ENCODE measurements around the gene EFCAB8.
"Not testable (repeated sequence)": the region's sequence is repeated elsewhere in the genome, so short reads cannot be mapped to it uniquely, and the experiment has no call there.

EFCAB8 gene

DNA sequence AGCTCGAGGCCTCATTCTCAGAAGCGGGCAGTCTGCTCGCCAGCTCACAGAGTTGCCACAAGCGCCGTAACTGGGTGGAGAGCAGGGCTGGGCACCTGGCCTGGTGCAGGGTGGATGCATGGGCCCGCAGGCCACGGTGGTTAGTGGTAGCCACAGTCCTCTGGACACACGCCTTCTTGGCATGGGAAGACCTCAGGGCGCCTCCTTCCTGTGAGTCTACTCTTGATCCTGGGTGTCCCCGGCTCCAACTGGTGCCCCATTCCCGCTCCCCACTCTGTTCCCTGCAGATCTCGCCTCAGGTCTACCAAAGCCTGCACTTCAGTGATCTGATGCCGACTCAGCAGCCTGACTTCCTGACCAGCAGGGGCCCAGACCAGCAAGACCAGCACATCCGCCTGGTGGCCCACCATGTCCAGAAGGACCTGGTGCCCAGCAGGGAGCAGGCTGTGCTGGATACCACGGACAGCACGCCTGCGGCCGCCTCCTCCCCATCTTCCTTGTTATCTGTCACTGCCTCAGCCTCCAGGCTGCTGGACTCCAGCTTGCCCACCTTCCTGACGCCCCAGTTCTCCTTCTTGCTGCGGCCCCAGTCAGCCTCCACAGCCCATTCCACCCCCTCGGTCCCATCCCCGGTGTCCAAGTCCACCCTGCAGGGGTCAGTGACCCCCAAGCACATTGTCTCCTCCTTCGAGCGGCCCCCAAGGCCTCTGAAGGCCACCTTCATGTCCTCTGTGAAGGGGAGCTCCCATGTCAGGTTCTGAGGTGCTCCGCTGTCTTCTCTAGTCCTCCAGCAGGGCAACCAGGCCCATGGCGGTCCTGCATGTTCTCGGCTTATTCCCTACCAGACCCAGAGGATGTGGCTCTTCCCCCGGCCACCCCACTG, 102.4 kb downstream of the EFCAB8 start:
- no peak for DNase-seq

DNA sequence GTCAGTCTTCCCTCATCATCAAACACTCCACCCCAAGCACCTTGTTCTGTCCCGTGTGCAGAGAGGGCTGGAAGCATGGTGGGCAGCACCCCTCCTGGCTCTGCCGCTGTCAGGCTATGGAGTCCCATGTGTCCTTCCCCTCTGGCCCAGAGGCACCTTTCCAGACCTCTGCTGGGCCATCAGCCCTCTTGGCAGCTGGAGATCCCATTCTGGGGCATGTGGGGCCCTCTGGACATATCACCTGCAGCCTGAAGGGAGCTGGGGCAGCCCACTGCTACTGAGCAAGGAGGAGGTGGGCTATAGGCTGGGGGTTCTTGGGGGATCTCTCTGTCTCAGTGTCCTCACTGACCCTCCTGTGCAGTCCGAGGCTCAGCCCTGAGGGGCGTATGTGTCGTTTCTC, 103.3 kb downstream of the EFCAB8 start:
- DNase-seq: no peak

DNA sequence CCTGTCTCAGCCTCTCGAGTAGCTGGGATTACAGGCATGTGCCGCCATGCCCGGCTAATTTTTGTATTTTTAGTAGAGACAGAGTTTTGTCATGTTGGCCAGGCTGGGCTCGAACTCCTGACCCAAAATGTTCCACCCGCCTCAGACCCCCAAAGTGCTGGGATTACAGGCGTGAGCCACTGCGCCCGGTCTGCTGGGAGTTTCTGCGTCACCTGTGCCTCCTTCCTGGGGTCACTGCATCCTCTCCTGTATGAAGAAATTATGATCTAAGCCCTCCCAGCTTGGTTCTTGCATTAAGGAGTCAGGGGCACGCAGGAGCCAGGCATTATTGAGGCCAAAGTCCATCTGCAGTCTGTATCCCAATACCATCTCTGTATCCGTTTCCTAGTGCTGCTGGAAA, 103.9 kb downstream of the EFCAB8 start:
- DNase-seq: not testable (repeated sequence)

DNA sequence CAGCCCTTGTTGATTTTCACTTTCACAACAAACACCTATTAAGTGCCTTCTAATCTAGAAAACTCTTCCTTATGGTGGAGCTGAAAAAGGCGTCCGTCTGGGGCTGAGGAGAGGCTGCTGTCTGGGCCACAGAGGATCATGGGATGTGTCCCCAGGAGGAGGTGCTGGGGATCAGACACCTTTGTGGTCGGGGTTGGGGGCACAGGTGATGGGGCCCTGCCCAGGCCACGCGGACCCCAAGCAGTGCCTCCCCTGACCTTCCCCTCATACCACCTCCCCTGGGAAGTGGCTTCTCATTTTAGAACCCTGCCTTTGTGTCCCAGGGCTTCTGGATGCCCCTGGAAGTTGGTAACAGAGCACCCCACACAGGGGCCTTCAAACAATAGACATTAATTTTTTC, 104.5 kb downstream of the EFCAB8 start:
- no peak for DNase-seq

DNA sequence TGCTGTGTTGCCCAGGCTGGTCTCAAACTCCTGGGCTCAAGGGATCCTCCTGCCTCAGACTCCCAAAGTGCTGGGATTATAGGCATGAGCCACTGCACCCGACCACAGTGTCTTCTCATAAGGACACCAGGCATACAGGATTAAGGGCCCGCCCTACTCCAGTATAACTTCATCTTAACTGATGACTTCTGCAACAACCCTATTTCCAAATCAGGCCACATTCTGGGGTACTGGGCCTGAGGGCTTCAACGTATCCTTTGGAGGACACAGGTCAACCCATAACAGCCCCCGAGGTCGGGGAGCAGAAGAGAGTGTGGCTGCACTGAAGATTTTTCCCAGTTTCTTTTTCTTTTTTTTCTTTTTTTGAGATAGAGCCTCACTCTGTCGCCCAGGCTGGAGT, 105.9 kb downstream of the EFCAB8 start:
- DNase-seq: no peak

DNA sequence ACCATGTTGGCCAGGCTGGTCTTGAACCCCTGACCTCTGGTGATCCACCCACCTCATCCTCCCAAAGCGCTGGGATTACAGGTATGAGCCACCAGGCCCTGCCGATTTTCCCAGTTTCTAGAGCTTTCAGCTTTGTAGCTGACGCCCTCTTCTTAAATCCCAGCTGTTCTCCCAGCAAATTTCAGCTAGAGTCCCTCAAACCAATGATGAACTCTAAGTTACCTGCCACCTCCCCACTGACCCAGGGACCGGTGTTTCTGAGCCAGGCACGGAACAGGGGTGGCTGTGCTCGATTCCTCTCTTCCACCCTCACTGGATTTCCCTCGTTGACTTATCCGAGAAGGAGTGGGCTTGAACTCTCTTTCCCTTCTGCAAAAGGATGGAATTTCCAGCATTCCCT, 106.4 kb downstream of the EFCAB8 start:
- no peak for DNase-seq

DNA sequence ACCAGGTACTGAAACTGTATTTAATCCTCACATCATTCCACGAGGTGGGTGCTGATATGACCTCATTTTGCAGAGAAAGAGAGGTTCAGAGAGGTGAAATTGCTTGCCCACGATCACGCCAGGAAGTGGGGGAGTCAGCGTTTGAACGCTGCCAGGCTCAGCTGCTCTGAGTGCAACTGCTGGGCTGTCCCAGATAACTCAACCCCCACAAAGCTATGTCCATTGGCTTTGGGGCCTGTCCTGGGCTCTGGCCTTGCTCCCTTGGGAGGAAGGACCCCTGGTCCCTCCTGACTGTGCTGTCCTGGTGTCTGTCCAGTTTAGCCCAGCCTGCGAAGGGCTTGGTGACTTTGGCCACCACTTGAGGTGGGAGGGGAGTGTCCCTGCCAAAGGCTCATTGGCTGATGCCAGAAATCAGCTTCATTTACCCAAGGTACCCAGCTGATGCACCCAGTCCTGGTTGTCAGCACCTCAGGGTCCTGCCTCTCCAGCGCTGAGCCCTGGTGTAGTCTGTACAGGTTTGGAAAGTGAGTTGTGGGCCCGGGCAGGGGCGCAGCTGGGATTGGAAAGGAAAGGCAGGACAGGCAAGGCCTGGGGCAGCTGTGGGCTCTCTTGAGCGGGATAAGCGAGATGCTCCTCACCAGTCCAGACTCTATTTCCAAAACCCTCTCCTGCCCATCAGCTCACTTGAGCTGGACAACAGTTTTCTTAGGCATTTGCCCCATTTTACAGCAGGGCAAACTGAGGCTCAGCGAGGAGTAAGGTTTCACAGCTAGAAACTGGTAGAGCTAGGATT, 107.1 kb downstream of the EFCAB8 start:
- no peak for DNase-seq

DNA sequence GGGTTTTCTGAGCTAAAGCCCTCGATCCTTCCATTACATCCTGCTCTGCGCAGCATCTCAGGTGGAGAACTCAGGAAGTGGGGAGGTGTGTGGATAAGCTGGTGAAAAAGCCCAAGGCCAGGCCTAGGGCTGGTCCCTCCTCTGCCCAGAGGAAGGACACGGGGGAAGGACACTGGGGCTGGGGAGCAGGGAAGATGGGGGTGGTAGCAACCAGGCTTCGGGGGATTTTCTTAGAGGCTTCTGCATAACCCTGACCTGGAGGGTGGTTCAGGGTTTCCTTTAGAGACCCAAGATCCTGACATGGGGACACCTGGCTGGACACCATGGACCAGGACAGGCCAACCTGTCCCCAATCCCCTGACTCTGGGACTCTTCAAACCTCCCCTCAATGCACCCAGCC, 107.7 kb downstream of the EFCAB8 start:
- no peak for DNase-seq

DNA sequence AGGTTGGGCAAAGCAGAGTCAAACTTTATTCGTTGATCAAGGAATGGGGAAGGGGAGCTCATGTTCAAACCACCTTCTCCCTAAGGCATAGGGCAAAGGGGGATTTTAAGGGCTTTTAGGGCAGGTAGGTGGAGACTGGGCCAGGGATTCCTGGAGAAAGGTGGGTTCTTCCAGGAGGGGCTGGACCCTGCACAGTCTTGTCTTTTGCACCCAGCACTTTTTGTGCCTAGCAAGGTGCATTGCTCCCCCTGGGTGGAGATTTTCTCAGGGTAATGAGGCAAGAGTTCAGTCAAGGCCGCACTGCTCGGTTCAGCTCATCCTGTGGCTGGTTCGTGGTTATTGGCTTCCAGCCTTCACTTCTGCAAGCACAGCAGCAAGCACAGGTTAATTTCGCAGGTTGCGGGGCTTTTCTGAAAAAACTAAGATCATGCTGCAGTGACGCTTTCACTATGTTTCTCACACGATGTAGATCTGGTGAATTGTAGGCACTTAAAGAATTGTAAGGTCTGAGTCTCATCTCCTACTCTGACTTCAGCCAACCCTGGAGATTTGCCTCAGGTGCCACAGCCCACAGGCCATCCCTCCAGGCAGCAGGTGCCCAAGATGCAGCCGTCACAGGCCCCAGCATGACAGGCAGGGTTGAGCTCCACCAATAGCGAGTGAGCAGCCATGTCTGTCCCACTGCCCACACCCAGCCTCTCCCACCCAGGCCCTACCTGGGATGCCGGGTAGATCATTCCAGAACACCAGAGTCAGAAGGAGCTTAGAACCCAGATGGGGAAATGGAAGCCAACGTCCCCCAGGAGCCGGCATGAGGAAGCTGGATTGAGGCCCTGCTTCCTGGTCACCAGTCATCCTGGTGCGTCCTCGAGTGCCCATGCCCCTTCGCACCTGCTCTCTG, 108.4 kb downstream of the EFCAB8 start:
- no peak for DNase-seq

DNA sequence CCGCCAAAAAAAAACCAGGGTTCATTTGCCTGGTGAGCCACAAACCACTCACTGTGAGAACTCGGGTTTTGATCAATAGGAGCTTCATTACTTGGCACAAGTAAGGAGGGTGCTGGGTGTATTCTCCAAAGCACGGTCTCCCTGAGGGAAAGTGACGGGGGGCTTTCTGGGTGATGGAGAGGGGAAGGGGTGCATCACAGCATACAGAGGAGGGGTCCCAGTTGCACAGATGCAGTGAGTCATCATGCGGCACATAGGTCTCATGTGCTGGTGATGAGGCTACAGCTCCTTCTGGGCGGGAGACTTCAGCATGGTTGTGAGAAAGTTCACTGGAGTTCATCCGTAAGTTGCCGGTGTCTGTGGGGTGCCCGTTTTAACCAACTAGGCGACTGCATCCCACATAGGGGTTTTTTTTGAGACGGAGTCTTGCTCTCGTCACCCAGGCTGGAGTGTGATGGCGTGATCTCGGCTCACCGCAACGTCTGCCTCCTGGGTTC, 109.3 kb downstream of the EFCAB8 start:
- DNase-seq: no peak

DNA sequence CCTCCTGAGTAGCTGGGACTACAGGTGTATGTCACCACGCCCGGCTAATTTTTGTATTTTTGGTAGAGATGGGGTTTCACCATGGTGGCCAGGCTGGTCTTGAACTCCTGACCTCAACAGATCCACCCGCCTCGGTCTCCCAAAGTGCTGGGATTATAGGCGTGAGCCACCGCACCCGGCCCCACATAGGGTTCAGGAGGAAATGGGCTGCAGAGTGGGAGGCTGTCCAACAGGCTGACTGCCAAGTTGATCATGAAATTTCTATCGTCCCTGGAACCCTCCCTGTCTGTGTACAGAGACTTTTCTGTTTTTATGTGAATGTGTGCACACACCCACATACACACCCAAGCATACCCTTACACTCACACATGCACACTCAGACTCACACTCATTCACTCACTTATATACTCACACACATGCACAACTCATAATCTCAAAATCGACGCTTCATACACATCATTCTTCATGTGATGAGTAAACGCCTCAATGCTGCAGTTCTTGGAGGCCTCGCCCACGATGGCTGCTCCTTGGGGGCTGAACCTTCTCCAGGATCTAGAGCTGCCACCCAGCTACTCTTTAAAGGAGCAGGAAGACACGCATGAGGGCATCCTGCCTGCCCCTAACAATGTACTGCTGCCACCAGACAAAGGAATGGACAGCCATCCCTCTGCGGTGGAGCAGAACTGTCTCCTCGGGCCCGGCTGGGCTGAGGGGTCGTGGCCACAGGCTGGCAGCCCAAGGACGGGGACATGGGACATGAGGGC, 109.9 kb downstream of the EFCAB8 start:
- no peak for DNase-seq

DNA sequence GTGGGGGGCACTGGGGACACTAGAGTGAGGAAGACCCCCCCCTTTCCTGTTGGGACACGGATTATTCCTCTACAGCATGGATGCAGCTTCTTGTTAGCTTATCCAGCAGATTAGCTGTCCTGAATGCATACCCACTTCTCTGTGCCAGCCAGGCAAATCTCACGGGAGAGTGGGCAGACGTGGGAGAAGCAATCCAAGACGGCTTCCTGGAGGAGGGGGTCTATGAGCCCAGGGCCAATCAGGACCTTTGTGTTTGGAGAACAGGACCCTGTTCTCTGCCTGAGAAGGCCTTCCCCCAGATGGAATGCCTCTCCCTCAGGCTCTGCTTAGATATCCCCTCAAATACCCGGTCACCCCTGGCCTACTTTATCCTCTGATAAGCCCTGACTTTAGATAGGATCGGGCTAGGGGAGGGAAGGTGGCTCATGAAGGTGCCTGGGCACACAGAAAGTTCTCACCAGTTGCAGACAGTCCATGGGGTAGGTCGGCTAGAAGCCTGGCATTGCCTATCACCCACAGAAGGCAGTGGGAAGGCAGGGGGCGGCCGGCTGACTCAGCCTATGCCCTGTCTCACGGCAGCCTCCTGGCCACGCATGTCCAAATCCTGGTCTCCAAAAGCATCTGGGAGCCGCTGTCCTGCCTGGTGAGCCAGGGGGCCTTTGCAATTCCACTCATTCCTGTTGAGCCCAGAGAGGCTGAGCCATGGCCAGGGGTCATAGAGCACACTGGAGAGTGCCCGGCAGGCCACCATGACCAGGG, 110.8 kb downstream of the EFCAB8 start:
- no peak for DNase-seq

DNA sequence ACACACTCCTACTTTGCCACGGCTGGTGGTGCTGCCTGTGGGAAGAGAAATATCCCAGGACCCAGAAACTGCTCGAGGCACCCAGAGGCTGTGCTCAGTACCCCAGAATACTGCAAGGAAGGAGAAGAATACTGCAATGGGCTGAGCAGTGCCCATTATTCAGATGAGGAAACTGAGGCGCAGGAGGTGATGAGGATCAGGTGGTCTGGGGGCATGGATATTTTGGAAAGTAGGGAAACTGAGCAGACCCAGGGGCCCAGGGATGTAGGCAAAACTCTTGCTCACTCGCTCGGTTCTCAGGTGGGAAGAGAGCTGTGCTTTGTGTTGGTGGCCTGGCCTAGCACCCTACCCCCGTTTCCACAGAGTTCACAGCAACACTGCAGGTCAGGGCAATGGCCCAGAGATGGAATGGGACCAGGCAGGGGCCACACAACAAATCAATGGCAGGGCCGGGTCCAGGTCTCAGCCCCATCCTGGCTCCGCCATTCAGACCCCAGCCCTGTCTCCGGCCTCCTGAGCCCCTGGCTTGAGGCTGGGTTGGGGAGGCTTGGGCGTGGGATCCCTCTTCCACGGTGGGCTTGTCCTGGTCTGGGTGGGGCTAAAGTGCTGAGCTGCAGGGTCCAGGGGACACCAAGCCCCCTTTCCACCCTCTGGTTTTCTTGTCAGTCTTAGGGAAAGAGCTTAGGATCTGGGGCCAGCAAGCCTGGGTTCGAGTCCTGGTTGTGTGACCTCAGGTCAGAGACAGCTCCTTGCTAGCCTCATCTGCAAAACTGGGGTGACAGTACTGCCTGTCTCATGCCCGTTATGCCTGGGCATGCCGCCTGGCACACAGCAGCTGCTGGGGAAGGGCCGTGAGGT, 111.6 kb downstream of the EFCAB8 start:
- DNase-seq: no peak

DNA sequence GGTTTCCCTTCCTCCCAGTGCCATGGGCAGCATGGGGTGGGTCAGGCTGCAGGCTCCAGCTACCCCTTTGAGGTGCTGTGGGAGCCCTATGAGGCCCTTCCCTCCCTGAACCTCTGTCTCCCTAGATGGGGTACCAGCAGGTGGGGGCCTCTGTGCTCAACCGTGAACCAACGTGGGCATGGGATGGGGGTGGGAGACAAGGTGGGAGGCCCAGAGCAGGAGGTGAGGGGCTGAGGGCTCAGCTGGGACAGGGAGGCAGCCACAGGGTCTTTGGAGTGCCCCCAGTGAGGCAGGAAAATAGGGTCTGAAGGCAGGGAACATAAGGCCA, 112.2 kb downstream of the EFCAB8 start:
- DNase-seq: no peak

DNA sequence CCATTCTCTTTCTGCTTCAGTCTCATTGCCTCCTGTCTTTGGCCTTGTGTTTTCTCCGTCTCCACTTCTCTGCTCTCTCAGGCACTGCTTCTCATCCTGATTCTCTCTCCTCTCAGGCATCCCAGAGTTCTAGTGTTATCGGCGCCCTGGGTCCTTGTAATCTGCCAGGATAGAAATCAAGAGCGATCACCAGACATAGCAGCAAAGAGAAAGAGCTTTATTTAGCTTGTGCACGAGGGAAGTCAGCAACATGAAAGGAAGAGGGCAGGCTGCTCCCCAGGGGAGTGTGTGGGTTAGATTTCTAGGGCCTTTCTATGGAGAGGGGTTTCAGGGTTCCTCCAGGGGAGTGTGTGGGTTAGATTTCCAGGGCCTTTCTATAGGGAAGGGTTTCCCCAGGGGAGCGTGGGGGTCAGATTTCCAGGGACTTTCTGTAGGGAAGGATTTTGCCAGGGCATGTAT, 113.0 kb downstream of the EFCAB8 start:
- DNase-seq: no peak

DNA sequence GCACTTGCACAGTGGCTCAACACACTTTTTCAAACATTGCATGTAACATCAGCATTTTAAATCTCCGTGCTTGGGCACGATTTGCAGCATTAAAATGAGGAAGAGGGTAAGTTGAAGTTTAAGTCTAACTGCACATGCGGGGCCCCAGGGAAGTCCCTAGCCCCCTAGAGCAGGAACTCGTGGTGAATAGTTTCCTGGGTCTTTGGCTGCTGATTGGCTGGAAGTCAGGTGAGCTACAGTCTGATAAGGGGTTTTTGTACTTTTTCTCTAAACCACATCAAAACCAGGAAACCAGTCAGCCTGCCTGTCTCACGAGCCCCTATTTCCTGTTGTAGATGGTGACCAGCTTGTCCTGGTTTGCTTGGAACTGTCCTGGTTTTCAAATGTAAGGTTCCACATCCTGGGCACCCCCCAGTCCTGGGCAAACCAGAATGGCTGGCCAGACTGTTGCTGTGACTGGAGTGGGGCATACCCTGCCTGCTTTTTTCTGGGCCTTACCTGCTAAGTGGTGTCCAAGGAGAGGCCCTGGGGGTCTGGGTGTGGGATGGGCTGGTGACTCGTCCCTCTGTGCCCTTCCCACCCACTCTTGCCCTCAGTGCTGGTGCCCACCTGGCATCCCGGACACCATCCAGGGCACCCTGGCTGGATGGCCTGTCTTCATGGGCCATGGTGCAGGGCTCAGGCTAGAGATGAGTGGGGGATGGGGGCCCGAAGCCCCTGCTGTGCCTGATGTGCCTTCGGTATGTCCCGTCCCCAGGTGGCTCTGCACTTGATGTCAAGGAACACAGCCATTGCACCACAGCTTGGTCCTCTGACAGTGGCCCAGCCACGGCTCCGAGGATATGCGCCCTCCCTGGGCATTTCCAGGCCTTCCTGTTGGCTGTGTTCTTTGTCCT, 113.7 kb downstream of the EFCAB8 start:
- DNase-seq: no peak

DNA sequence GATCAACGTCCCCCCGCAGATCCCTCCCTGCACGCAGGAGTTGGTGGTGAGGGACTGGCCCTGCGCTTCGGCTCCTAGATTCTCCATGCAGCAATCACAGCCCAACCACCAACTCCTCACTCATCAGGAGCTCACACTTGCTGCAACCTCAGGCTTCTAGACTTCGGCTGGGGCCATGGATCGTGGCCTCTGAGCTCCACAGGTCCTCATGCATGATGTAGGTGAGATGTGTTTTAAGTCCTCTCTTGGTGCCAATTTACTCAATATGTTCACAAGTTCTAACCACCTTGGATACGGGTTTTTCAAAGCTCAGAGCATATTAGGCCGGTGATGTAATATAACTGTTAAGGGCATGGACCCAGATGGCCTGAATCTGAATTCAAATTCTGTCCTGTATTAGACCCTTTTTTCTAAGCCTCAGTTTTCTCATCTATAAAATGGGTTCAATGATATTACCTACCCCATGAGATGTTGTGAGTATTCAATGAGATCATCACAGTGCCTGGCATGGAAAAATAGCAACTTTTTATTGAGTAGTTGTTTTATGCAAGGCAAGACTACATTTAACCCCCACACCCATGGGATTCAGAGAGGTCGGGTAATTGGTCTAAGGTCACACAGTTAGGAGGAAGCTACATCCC, 114.5 kb downstream of the EFCAB8 start:
- DNase-seq: no peak

DNA sequence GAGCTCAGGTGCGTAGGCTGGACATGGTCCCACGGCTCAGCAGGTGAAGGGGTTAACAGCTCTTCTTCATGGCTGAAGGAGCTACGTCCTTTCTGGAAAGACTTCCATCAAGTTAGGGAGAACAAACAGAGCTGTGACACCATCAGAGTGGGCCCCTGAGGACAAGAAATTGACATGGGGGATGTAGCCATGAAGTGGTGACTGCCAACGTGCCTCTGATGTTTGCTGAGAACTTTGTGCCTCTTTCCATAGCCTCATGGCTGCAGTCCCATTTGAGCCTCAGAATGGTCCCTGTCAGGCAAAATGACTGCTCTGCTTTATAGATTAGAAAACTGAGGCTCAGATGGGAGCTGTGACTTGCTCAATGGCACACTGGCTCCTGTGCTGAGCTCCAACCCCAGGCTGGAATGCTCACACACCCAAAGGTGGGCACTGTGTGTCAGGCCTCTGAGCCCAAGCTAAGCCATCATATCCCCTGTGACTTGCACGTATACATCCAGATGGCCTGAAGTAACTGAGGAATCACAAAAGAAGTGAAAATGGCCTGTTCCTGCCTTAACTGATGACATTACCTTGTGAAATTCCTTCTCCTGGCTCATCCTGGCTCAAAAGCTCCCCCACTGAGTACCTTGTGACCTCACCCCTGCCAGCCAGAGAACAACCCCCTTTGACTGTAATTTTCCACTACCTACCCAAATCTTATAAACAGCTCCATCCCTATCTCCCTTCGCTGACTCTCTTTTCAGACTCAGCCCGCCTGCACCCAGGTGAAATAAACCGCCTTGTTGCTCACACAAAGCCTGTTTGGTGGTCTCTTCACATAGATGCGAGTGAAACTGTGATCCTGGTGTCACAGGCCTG, 115.7 kb downstream of the EFCAB8 start:
- not testable (repeated sequence) for DNase-seq
